H9 (cell line): Measurements from ENCODE around the gene IFNGR1. TPM values are rescaled to one million over a fixed set of nuclear protein-coding genes. Genes with fewer than 3 reads are reported as not detected.

Experiments used
- DNase-seq: peaks from one replicate; pipeline ENCODE4 v3.0.0-alpha.2; 2017
- H2AFZ ChIP-seq: one replicate; pipeline ENCODE4 v1.6.1; 2013; ENCODE audit warnings: mild to moderate bottlenecking, low read length, control low read depth, moderate library complexity
- H2AK5ac ChIP-seq: 2 replicates; pipeline ENCODE4 v1.6.1; 2013; ENCODE audit warnings: low read length, control low read depth, mixed read lengths; ENCODE audit not compliant: insufficient read length
- H2BK120ac ChIP-seq: one replicate; pipeline ENCODE4 v1.6.1; 2013; ENCODE audit warnings: low read depth, mild to moderate bottlenecking, low read length, control low read depth, inconsistent platforms; ENCODE audit not compliant: poor library complexity, severe bottlenecking
- H2BK12ac ChIP-seq: 2 replicates; pipeline ENCODE4 v1.6.1; 2013; ENCODE audit warnings: low read length, control low read depth, mixed read lengths, low read depth; ENCODE audit not compliant: insufficient read length
- H2BK15ac ChIP-seq: 2 replicates; pipeline ENCODE4 v1.6.1; 2013; ENCODE audit warnings: low read depth, low read length, control low read depth
- H2BK20ac ChIP-seq: one replicate; pipeline ENCODE4 v1.6.1; 2013; ENCODE audit warnings: low read depth, mild to moderate bottlenecking, low read length, control low read depth, inconsistent platforms; ENCODE audit not compliant: poor library complexity, severe bottlenecking
- H2BK5ac ChIP-seq: 2 replicates; pipeline ENCODE4 v1.6.1; 2013; ENCODE audit warnings: low read length, control low read depth, mixed read lengths; ENCODE audit not compliant: insufficient read length
- H3K14ac ChIP-seq: 2 replicates; pipeline ENCODE4 v1.6.1; 2013; ENCODE audit warnings: low read length, control low read depth; ENCODE audit not compliant: insufficient read depth
- H3K18ac ChIP-seq: 2 replicates; pipeline ENCODE4 v1.6.1; 2013; ENCODE audit warnings: low read depth, mild to moderate bottlenecking, mixed read lengths, low read length, control low read depth; ENCODE audit not compliant: insufficient read length
- H3K23ac ChIP-seq: 2 replicates; pipeline ENCODE4 v1.6.1; 2013; ENCODE audit warnings: low read length, control low read depth, mixed read lengths, low read depth; ENCODE audit not compliant: insufficient read length
- H3K23me2 ChIP-seq: 2 replicates; pipeline ENCODE4 v1.6.1; 2013; ENCODE audit warnings: low read depth, mild to moderate bottlenecking, mixed read lengths, low read length, control low read depth; ENCODE audit not compliant: insufficient read length, poor library complexity, severe bottlenecking
- H3K27ac ChIP-seq: 2 replicates; pipeline ENCODE4 v1.5.1; 2013; ENCODE audit warnings: low read length, control low read depth, mixed read lengths, low read depth; ENCODE audit not compliant: insufficient read length
- H3K27me3 ChIP-seq: 2 replicates; pipeline ENCODE4 v1.6.1; 2013; ENCODE audit warnings: low read length, control low read depth, inconsistent platforms; ENCODE audit not compliant: insufficient read depth
- H3K4ac ChIP-seq: 2 replicates; pipeline ENCODE4 v1.6.1; 2013; ENCODE audit warnings: low read depth, mild to moderate bottlenecking, control low read depth, inconsistent platforms, low read length, moderate library complexity
- H3K4me1 ChIP-seq: 2 replicates; pipeline ENCODE4 v1.6.1; 2013; ENCODE audit warnings: low read length, control low read depth, inconsistent platforms; ENCODE audit not compliant: insufficient read depth
- H3K4me2 ChIP-seq: 2 replicates; pipeline ENCODE4 v1.6.1; 2013; ENCODE audit warnings: low read length, control low read depth, mixed read lengths; ENCODE audit not compliant: insufficient read length, insufficient read depth
- H3K56ac ChIP-seq: 2 replicates; pipeline ENCODE4 v1.6.1; 2013; ENCODE audit warnings: low read depth, mild to moderate bottlenecking, mixed read lengths, low read length, control low read depth; ENCODE audit not compliant: insufficient read length
- H3K79me1 ChIP-seq: 2 replicates; pipeline ENCODE4 v1.6.1; 2013; ENCODE audit warnings: low read depth, mild to moderate bottlenecking, moderate library complexity, low read length, control low read depth, inconsistent platforms; ENCODE audit not compliant: insufficient read depth, poor library complexity, severe bottlenecking
- H3K79me2 ChIP-seq: 2 replicates; pipeline ENCODE4 v1.6.1; 2013; ENCODE audit warnings: low read length, control low read depth, inconsistent platforms; ENCODE audit not compliant: insufficient read depth
- H3K9ac ChIP-seq: 2 replicates; pipeline ENCODE4 v1.6.1; 2013; ENCODE audit warnings: low read length, control low read depth, mixed read lengths; ENCODE audit not compliant: insufficient read length; ENCODE audit errors: extremely low read depth
- H3K9me3 ChIP-seq: one replicate; pipeline ENCODE4 v1.6.1; 2013; ENCODE audit warnings: low read depth, low read length, inconsistent platforms; ENCODE audit not compliant: control insufficient read depth
- H3T11ph ChIP-seq: one replicate; pipeline ENCODE4 v1.6.1; 2013; ENCODE audit warnings: mild to moderate bottlenecking, low read length, control low read depth, inconsistent platforms
- H4K20me1 ChIP-seq: one replicate; pipeline ENCODE4 v1.6.1; 2013; ENCODE audit not compliant: control insufficient read depth, insufficient read length, insufficient read depth
- H4K5ac ChIP-seq: 2 replicates; pipeline ENCODE4 v1.6.1; 2013; ENCODE audit warnings: low read depth, mild to moderate bottlenecking, mixed read lengths, low read length, control low read depth; ENCODE audit not compliant: insufficient read length
- H4K8ac ChIP-seq: replicated peaks from 2 replicates; pipeline ENCODE4 v1.6.1; 2013; ENCODE audit warnings: low read length, control low read depth, mixed read lengths, low read depth; ENCODE audit not compliant: insufficient read length
- H4K91ac ChIP-seq: 2 replicates; pipeline ENCODE4 v1.6.1; 2013; ENCODE audit warnings: low read depth, mild to moderate bottlenecking, moderate library complexity, mixed read lengths, low read length, control low read depth; ENCODE audit not compliant: insufficient read length
- H3K27ac Mint-ChIP-seq, 3 experiments: 2 replicates in 2 of 3; 3 replicates in 1 of 3; pipeline ENCODE4 v1.8.0; 2020 to 2021; ENCODE audit warnings: mixed read lengths in 3 of 3, mild to moderate bottlenecking in 1 of 3, moderate library complexity in 1 of 3
- H3K27me3 Mint-ChIP-seq: 2 replicates; pipeline ENCODE4 v1.8.0; 2021; ENCODE audit warnings: low read depth, mild to moderate bottlenecking, moderate library complexity, mixed read lengths
- H3K36me3 Mint-ChIP-seq, 3 experiments: 2 replicates in 2 of 3; 3 replicates in 1 of 3; pipeline ENCODE4 v1.8.0; 2020 to 2021; ENCODE audit warnings: low read depth in 3 of 3, mixed read lengths in 3 of 3; ENCODE audit not compliant: insufficient read depth in 1 of 3
- H3K4me1 Mint-ChIP-seq, 2 experiments: 2 replicates each; pipeline ENCODE4 v1.8.0; 2020; ENCODE audit warnings: mixed read lengths in 2 of 2
- H3K4me3 Mint-ChIP-seq, 2 experiments: 2 replicates in 1 of 2; 3 replicates in 1 of 2; pipeline ENCODE4 v1.8.0; 2020 to 2021; ENCODE audit warnings: mild to moderate bottlenecking in 2 of 2, mixed read lengths in 2 of 2, moderate library complexity in 1 of 2
- H3K9me3 Mint-ChIP-seq, 2 experiments: 2 replicates in 1 of 2; 3 replicates in 1 of 2; pipeline ENCODE4 v1.8.0; 2020; ENCODE audit warnings: mild to moderate bottlenecking in 2 of 2, mixed read lengths in 2 of 2, moderate library complexity in 1 of 2
- CTCF ChIP-seq: fragments of 200-600 bp; sonication (generic); conservative IDR thresholded peaks from 3 replicates; pipeline ENCODE4 v1.8.0; 2021; ENCODE audit warnings: antibody characterized with exemption, mild to moderate bottlenecking
- WGBS: extraction: QIAGEN DNeasy Blood & Tissue Kit; methylation state at CpG from one replicate; pipeline ENCODE4 v1.1.7; 2013; ENCODE audit warnings: missing lambda C conversion rate, low lambda C conversion rate, mixed read lengths; ENCODE audit not compliant: insufficient read length; ENCODE audit errors: extremely low coverage; 5-methylcytosine and 5-hydroxymethylcytosine counted together
- total RNA-seq: library from RNA; stranded (reverse); gene quantifications from 2 replicates; pipeline ENCODE4 v1.2.1, GENCODE V29; 2021

IFNGR1 gene
- total RNA-seq, 1 experiment from 2014 or later, result 32.2 TPM

DNA sequence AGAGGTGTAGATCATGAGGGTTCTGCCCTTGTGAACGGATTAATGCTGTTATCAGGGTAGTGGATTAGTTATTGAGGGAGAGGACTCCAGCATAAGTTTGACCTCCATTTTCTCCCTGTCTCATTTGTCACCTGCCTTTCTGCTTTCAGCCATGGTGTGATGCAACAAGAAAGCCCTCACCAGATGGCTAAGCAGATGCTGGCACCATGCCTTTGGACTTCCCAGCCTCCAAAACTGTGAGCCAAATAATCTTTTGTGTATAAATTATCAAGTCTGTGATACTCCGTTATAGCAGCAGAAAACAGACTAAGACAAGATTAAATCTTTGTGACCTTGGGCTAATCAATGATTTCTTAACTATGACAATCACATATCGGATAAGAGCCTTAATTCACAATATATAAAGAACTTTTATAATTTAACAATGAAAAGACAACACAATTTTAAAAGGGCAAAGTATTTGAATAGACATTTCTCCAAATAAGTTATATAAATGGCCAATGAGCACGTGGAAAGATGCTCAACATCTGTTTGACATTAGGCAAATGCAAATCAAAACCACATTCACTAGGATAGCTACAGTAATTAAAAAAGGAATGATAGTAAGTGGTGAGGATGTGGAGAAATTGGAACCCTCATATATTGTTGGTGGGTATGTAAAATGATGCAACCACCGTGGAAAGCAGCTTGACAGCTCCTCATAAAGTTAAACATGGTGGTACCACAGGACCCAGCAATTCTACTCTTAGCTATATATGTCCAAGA lies 45.3 kb upstream of the IFNGR1 start:
- WGBS, result no CpG with 5 or more reads among the region's 5 CpGs
- no peak overlapping the region for H3K27ac ChIP-seq
- no peak overlapping the region for H2BK20ac ChIP-seq
- no peak overlapping the region for H4K8ac ChIP-seq
- no peaks in the 10 kb centered on the region for H3K4me1 ChIP-seq
- H2BK5ac ChIP-seq, result no peak overlapping the region
- no peaks in the 10 kb centered on the region for H3K9me3 ChIP-seq
- H3K23ac ChIP-seq, result no peak overlapping the region
- no peak overlapping the region for H2AK5ac ChIP-seq
- no peaks in the 10 kb centered on the region for H3K79me2 ChIP-seq
- H3K14ac ChIP-seq, result no peak overlapping the region
- no peaks in the 10 kb centered on the region for H3K27me3 ChIP-seq
- H2BK12ac ChIP-seq, result no peak overlapping the region
- Mint-ChIP-seq H3K9me3 (peaks cover 0 to 2% of the 10 kb centered on the region in 2 experiments; a peak in 1 of 5 replicates), H3K27me3 (peaks cover 3% of the 10 kb centered on the region; the same call in 1 of the 2 replicates), H3K4me1 (no peaks in the 10 kb centered on the region), H3K36me3 (no peaks in the 10 kb centered on the region; a peak in 1 of 7 replicates), H3K4me3 (no peak overlapping the region), H3K27ac (no peak overlapping the region)
- no peaks in the 10 kb centered on the region for H3K23me2 ChIP-seq
- no peak overlapping the region for H2BK120ac ChIP-seq
- no peak overlapping the region for H2AFZ ChIP-seq
- H2BK15ac ChIP-seq, result no peak overlapping the region
- no peak for TF ChIP-seq CTCF
- no peak overlapping the region for H3K9ac ChIP-seq
- no peak overlapping the region for H3T11ph ChIP-seq
- DNase-seq, result no peak
- no peak overlapping the region for H3K56ac ChIP-seq
- H3K79me1 ChIP-seq, result no peaks in the 10 kb centered on the region
- H3K4me2 ChIP-seq, result no peak overlapping the region
- no peak overlapping the region for H3K18ac ChIP-seq
- H4K91ac ChIP-seq, result no peak overlapping the region
- H4K20me1 ChIP-seq, result no peaks in the 10 kb centered on the region
- no peak overlapping the region for H4K5ac ChIP-seq
- H3K4ac ChIP-seq, result no peak overlapping the region
